SK-N-DZ (cell line): Measurements from ENCODE around the gene TMEM255B. TPM values are rescaled to one million over a fixed set of nuclear protein-coding genes. Genes with fewer than 3 reads are reported as not detected.
"Not testable (repeated sequence)": the region's sequence is repeated elsewhere in the genome, so short reads cannot be mapped to it uniquely, and the experiment has no call there.

Experiments
- DNase-seq: peaks from one replicate; pipeline ENCODE4 v3.0.0-alpha.2; 2015; ENCODE audit warnings: low spot score
- polyA plus RNA-seq, 2 experiments: library from polyadenylated mRNA; depleted of rRNA; stranded (reverse); fragments of >200 nt; gene quantifications; 2 replicates each; pipeline ENCODE4 v1.2.3, GENCODE V29; 2014

The TMEM255B gene
- 0.05 TPM in 1 of 2 replicates, not detected in the other for polyA plus RNA-seq (2014; cell fraction: cytosol; rRNA removed)
- not detected in 2 replicates for polyA plus RNA-seq (2014; cell fraction: nucleus; rRNA removed)

DNA sequence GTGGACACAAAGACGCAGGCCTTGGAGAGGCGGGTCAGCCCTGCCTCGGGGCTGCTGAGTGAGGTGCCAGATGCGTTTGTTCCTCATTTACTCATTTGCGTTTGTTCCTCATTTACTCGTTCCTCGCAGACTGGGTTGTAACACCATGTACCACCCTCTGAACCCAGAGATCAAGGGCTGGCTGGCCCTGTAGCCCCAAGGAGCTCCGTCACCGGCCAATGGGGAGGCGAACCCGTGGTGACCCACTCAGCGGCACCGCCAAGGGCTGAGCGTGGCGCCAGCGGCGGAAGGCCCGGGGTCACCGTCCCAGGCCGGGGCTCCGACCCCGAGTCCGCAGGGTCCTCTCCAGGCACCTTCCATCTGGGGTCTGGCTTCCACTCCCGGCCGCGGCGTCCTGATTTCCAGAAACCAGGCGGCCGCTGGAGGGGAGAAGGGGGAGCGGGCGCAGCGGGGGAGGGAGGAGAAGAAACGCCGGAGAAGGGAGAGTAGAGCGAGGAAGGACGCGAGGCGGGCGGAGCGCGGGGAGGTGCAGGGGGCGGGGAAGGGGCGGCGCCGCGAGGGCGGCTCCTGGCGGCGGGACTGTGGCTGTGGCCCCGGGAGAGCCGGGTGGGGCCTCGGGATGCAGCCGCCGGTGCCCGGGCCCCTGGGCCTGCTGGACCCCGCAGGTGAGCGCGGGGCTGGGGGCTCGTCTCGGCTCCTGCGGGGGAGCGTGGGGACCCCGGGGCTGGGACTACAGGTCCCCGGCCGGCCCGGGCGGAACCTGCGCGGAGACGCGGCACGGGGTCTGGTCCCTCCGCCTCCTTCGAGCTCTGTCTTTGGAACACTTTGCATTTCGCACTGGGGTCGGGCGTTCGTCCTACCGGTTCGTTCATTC, at the start of gene TMEM255B:
TMEM255B (plus strand) TSS at position 576 of the 874 bp plus-strand sequence; CDS start at position 620, 44 bp downstream.
- peak; percentile 51 for DNase-seq

DNA sequence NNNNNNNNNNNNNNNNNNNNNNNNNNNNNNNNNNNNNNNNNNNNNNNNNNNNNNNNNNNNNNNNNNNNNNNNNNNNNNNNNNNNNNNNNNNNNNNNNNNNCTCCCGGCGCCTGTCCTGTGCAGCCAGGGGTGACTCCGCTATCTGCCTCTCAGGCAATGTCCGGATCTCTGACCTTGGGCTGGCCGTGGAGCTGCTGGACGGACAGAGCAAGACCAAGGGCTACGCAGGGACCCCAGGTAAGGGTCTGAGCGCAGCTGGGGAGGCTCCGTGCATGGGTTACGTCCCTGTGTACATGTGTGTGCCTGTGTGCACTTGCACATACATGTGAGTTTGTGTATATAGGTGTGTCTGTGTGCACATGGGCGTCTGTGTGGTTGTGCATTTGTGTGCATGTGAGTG, 36.1 kb upstream of the TMEM255B start:
- DNase-seq = no peak

DNA sequence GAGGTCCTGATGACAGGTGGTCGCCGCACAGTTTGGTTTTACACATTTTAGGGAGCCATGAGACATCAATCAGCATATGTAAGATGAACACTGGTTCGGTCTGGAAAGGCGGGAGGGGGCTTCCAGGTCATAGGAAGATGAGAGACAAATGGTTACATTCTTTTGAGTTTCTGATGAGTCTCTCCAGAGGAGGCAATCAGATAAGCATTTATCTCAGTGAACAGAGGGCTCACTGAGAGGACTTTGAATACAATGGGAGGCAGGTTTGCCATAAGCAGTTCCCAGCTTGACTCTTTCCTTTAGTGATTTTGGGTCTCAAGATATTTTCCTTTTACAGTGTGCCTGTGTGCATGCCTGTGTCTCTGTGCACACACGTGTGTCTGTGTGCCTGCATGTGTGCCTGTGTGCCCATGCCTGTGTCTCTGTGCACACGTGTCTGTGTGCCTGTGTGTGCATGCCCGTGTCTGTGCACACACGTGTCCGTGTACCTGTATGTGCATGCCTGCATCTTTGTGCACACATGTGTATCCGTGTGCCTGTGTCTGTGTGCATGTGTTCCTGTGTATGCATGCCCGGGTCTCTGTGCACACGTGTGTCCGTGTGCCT, 35.5 kb upstream of the TMEM255B start:
- DNase-seq = no peak

DNA sequence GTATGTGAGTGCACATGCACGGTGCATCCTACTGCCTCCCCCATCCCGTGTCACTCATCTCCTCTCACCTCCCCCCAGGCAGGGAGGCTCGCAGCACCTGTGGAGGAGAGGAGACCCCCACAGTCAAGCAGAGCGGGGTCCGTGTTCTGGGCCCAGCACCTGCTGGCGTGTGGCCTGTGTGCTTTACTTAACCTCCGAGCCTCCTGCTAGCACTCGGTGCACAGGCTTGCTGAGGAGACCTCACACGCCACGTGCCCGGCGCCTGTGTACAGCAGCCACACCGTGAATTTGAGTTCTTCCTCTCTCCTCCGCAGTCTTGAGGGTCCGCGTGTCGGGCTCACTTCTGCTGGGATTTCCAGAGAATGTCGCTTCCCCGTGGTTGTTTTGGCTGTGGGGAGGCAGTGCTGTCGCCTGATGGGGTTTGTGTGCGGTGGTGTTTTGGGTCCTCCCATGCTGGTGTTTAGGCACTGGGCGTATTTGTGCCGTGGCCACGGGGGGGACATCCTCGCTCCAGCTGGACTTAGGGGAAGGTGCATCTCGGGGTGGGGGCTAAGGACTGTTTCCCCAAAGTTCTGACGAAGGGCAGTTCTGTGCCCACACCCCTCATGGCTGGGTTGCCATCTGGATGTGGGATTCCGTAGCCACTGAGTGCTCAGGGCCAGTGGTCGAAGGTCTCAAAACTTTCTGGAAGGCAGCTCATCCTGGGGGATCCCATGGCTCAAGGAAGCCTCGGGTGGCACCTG, 34.8 kb upstream of the TMEM255B start:
- no peak for DNase-seq

DNA sequence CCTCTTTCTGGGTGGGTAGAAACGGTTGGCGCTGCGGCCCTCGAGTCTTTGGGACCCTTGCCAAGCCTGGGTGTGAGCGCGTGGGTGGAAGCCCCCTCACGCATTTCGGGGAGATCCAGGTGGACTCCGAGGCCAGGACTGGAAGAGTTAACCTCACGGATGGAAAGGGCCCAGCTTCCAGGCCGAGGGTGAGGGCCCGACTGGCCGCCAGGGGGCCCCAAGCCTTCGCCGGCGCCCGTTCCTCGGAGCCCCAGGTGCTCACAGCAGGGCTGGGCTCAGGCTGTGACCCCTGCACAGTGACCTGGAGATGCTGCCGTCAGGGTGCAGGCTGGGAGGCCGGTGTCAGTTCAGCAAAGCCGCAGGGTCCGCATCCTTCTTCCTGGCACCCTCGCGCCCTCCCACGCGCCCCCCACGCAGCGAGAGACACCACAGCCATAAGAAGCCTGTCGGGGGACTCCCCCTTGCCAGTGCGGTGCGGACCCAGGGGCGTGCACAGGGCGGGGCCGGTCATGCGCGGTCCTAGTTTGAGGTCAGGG, 34.2 kb upstream of the TMEM255B start:
- DNase-seq = peak; percentile 73

DNA sequence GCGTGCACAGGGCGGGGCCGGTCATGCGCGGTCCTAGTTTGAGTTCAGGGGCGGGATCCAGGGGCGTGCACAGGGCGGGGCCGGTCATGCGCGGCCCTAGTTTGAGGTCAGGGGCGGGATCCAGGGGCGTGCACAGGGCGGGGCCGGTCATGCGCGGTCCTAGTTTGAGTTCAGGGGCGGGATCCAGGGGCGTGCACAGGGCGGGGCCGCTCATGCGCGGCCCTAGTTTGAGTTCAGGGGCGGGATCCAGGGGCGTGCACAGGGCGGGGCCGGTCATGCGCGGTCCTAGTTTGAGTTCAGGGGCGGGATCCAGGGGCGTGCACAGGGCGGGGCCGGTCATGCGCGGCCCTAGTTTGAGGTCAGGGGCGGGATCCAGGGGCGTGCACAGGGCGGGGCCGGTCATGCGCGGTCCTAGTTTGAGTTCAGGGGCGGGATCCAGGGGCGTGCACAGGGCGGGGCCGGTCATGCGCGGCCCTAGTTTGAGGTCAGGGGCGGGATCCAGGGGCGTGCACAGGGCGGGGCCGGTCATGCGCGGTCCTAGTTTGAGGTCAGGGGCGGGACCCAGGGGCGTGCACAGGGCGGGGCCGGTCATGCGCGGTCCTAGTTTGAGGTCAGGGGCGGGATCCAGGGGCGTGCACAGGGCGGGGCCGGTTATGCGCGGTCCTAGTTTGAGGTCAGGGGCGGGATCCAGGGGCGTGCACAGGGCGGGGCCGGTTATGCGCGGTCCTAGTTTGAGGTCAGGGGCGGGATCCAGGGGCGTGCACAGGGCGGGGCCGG, 33.5 kb upstream of the TMEM255B start:
- DNase-seq = not testable (repeated sequence)

DNA sequence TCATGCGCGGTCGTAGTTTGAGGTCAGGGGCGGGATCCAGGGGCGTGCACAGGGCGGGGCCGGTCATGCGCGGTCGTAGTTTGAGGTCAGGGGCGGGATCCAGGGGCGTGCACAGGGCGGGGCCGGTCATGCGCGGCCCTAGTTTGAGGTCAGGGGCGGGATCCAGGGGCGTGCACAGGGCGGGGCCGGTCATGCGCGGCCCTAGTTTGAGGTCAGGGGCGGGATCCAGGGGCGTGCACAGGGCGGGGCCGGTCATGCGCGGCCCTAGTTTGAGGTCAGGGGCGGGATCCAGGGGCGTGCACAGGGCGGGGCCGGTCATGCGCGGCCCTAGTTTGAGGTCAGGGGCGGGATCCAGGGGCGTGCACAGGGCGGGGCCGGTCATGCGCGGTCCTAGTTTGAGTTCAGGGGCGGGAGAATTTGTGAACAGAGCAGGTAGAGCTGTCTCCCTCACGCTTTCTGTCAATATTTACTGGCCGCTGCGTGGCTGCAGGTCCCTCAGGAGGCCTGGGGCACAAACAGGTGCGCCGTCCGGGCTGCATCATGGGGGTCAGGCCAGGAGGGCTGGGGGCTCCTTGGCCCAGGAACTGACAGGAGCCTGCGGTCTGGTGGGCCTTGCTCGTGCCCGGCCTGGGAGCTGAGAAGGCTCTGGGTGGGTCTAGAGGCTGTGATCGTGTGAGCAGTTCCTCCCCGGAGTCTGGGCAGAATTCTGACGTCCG, 32.8 kb upstream of the TMEM255B start:
- DNase-seq = not testable (repeated sequence)

DNA sequence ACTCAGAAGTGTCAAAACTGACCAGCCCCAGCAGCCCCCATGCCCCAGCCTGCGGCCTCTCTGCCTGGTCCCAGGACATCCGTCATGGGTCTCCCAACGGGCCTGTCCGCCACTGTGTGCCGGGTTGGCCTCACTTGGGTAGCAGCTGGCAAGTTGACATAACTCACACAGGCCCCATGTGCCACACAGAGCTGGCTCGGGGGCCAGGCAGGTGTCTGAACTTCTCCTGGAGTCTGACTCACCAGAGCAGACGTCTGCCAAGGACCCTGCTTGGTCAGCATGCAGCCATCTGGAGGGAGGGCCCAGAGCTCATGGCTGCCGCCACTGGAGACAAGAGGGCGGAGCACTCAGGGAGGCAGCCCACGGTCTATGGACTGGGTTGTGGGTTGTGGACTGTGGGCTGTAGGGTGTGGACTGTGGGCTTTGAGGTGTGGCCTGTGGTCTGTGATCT, 32.0 kb upstream of the TMEM255B start:
- no peak for DNase-seq

DNA sequence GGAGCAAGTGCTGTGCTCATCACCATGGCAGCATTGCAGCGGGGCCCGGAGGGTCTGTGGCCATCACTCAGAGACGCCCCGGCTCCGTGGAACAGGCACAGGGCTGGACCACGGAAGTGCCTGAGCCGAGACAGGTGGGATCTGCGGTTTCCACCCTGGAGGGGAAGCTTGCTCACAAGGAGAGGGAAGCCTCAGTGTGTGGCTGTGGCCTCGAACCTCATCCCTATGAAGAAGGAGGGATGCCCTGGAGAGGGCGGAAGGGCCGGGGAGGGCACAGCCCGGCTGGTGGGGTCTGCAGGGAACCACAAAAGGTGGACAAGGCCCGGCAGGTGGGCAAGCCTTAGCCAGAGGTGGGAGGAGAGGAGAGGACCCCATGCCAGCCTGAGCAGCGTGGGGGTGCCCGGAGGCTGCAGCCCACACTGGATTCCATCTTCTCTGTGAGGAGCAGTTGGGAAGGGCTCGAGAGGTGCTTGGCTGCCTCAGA, 30.4 kb upstream of the TMEM255B start:
- DNase-seq = no peak

DNA sequence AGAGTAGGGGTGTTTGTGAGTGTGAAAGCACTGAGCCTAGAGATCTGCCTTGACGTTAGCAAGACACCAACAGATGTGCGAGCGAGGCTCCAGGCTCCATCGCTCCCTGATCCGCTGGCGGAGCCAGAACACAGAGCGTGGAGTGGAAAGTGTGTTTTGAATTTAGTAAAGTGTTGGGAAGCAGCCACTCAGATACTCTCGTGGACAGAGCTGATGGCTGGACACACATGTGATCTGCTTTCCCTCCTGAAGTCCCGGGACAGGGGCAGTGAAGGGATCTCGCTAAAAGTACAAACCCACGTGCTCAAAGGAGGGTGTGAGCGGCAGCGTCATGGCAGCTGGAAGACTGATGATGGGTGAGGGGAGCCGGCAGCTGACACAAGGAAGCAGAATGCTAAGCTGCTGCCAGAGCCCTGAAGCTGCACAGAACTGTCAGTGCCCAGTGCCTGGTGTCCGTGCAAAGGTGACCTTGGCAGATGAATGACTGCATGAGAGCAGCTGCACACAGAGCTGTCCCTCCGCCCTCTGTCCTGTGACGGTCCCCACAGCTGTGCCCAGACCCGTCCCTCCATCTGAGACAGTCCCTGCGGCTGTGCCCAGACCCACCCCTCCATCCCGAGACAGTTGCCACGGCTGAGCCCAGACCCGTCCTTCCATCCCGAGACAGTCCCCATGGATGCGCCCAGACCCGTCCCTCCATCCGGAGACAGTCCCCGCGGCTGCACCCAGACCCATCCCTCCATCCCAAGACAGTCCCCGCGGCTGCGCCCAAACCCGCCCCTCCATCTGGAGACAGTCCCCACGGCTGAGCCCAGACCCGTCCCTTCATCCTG, 29.6 kb upstream of the TMEM255B start:
- DNase-seq = no peak

DNA sequence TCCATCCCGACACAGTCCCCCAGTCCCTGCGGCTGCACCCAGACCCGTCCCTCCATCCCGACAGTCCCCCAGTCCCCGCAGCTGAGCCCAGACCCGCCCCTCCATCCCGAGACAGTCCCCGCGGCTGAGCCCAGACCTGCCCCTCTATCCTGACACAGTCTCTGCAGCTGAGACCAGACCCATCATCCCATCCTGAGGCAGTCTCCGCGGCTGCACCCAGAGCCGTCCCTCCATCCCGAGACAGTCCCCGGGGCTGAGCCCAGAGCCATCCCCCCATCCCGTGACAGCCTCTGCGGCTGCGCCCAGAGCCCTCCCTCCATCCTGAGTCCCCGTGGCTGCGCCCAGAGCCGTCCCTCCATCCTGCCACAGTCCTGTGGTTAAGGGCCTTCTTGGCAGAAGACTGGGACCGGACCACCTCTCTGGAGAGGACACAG, 28.8 kb upstream of the TMEM255B start:
- DNase-seq = no peak

DNA sequence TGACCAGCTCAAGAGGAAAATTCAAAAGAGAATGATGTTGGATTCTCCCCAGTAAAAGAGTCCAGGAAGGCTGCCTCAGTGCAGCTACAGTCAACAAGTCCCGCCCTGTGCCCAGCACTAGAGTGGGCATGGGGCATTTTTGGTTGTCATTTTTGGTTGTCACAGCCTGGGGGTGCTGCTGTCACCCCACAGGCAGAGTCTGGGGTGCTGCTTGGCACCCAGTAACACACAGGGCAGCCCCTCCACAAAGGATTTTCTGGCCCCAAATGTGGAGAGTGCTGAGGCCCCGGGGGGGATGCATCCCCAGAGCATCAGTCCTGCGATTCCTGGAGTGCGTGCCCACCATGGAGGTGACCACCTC, 28.2 kb upstream of the TMEM255B start:
- no peak for DNase-seq

DNA sequence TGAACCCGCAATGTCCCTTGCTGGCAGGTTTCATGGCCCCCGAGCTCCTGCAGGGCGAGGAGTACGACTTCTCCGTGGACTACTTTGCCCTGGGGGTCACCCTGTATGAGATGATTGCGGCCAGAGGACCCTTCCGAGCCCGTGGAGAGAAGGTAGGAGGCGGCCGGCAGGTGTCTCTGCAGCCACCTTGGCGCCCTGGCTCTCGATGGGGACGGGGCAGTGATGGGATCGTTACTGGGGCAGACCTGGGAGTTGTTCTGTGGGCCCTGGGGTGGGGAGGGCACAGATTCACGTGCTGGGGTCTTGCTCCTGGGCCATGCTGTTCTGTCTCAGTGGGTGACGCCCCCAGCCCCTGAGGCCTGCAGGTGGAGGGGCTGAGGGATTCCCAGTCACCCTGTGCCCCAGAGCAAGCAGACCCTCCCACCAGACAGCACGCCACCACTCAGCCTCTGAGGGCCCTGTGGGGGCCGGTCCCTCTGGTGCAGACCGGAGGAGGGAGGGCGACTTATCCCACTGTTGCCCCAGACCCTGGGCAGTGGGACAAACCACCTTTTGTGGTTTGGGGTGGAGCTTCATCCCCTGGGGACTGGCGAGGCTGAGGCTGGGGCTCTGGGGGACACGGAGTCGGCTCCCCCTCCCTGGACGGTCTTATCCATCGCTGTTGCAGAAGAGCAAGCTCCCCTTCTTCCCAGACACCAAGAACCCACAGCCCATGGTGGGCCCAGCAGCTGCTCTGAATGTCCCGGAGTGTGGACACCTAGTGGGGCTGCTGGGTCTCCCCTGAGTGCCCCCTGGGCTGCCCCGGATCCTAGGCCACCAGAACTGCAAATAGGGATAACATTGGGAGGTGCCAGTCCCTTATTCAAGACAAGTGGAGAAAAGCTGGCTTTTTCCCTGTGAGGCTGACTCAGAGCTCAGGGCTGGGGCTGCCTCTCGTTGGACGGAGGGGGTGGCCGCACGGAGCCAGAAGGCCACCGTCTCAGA, 27.5 kb upstream of the TMEM255B start:
- no peak for DNase-seq

DNA sequence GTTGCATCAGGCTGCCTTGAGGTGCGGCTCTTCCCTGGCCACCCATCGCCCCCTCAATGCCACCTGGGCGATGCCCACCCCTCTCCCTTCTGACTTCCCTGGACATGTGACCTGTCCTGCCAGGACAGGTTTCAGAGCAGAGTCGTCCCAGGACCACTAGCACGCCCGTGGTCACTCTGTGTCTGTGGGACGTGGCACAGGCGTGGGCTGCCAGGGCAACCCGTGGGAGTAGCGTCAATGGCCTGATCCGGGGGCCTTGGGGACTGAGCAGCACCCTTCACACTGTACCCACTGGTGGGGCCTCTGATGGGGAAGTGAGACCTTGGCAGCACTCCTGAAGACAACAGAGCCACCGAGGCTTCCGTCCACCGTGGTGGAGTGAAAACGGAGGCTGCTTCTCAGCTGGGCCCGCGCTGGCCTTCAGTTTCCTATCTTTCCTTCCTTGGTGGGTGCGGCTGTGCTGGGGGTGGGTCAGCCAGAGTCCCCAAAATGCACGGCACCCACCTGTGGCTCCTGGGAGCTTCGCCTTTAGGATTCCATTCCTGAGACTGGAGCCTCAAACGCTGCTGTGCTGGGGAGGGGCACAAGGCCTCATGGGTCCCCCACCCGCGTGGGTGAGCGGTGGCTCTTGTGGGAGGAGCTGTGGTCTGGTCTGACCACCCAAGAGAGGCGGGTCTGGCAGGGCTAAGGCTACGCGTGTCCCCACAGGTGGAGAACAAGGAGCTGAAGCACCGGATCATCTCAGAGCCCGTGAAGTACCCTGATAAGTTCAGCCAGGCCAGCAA, 26.7 kb upstream of the TMEM255B start:
- DNase-seq = no peak

DNA sequence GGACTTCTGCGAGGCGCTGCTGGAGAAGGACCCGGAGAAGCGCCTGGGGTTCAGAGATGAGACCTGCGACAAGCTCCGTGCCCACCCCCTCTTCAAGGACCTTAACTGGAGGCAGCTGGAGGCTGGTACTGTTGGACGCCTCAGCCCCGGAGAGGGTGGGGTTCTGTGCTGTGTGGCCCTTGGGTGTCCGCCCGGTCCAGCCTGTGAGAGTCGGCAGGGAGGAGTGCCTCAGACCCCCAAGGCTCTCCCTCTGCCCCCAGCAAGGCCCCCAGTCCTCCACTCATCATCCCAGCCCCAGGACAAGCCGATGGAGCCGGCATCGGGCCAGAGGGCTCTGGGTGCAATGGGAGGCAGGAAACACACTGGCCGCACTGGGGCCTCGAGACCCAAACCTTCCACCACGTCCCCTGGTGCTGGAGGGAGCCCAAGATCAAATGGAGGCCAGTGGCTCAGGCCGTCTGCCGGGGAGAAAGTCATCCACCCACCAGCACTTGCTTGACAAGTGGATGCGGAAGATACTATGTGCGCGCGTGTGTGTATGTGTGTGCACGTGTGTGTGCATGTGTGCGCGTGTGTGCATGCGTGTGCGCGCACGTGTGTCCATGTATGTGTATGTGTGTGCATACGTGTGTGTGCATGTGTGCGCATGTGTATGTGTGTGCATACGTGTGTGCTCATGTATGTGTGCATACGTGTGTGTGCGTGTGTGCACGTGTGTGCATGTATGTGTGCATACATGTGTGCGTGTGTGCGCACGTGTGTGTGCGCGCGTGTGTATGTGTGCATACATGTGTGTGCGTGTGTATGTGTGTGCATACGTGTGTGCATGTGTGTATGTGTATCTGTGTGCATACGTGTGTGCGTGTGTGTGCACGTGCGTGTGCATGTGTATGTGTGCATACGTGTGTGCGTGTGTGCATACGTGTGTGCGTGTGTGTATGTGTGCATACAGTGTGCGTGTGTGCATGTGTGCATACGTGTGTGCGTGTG, 25.8 kb upstream of the TMEM255B start:
- no peak for DNase-seq
